Prostate gland (tissue), 2 donors: ENCODE measurements around the gene DNAH9.
A peak's percentile ranks its signal among the peaks of the same experiment; 100 is the strongest.

ENCODE experiments used
- CTCF ChIP-seq, 4 experiments: fragments of 200-600 bp in 2 of 4; fragments of 450-650 bp in 2 of 4; sonication (generic) in 2 of 4; IDR thresholded peaks; 1 replicate in 3 of 4; 2 replicates in 1 of 4; pipeline ENCODE4 v1.5.1; 2016 to 2019; ENCODE audit warnings: antibody characterized with exemption in 4 of 4, mild to moderate bottlenecking in 2 of 4, moderate library complexity in 2 of 4
- POLR2A ChIP-seq: fragments of 450-650 bp; IDR thresholded peaks from one replicate; pipeline ENCODE4 v1.6.1; 2016; ENCODE audit warnings: antibody characterized with exemption, mild to moderate bottlenecking
- POLR2AphosphoS5 ChIP-seq: sonication (generic); formaldehyde crosslinking; IDR thresholded peaks from one replicate; pipeline ENCODE4 v1.6.1; 2017; ENCODE audit warnings: antibody characterized with exemption

GRCh38 chr17:11986179-11986941 lies 388.1 kb downstream of the DNAH9 start:
- TF ChIP-seq POLR2A (no peak), POLR2AphosphoS5 (peak; percentile 80), CTCF (IDR thresholded peaks at IDR 0.05) (no peak)
